ENCODE measurements around the gene CLCNKB.

- TF ChIP-seq CTCF (IDR thresholded peaks at IDR 0.05), result no peak
- no peak for TF ChIP-seq POLR2A (IDR thresholded peaks at IDR 0.05)
These were observed 16.7 kb upstream of the CLCNKB start for GRCh38 chr1:16026723-16027484.
